Endothelial cell of umbilical vein (primary cell): ENCODE results near the gene RGS11. TPM values are rescaled to one million over a fixed set of nuclear protein-coding genes. Genes with fewer than 3 reads are reported as not detected.

Source experiments
- BruUV-seq: library from RNA; stranded (reverse); fragments of 400-500 nt; replicated peaks from 2 replicates; lab custom pipeline; 2021; lab: Mats Ljungman, UMichigan
- CTCF ChIA-PET: fragments of 300-600, 350-600 bp; sonication (Branson Sonifier 250); formaldehyde crosslinking; loops from one replicate; lab custom pipeline; 2021; ENCODE audit warnings: antibody characterized with exemption, inconsistent platforms; lab: Charles Lee
- POLR2A ChIA-PET: fragments of 300-600, 350-600 bp; sonication (Branson Sonifier 250); formaldehyde crosslinking; loops from one replicate; lab custom pipeline; 2021; ENCODE audit warnings: antibody characterized with exemption, inconsistent platforms; lab: Charles Lee
- DNase-seq: peaks from one replicate; pipeline ENCODE4 v3.0.0-alpha.2; 2011; ENCODE audit warnings: low read depth, low spot score
- FAIRE-seq: peaks from 2 replicates; lab custom pipeline; 2011; peaks lifted over from hg19 to GRCh38; lab: Jason Lieb, UNC
- H2AFZ ChIP-seq: 2 replicates; pipeline ENCODE4 v1.6.0; 2012; ENCODE audit warnings: low read depth, low read length, control low read depth, inconsistent platforms
- H3K27ac ChIP-seq: 2 replicates; pipeline ENCODE4 v1.5.1; 2011; ENCODE audit warnings: low read depth, mild to moderate bottlenecking, control low read depth, low read length, moderate library complexity; ENCODE audit not compliant: insufficient read depth
- H3K27me3 ChIP-seq, 2 experiments: 2 replicates each; pipeline versions ENCODE4 v1.6.0 to v1.6.1; 2011; ENCODE audit warnings: low read length in 2 of 2, mixed read lengths in 1 of 2; ENCODE audit not compliant: control insufficient read depth in 2 of 2, insufficient read depth in 2 of 2
- H3K36me3 ChIP-seq, 2 experiments: 2 replicates in 1 of 2; 3 replicates in 1 of 2; pipeline ENCODE4 v1.5.1; 2011; ENCODE audit warnings: low read length in 2 of 2, mild to moderate bottlenecking in 1 of 2, moderate library complexity in 1 of 2; ENCODE audit not compliant: control insufficient read depth in 2 of 2, insufficient read depth in 2 of 2; ENCODE audit errors: extremely low read depth in 1 of 2
- H3K4me1 ChIP-seq: 3 replicates; pipeline ENCODE4 v1.5.1; 2011; ENCODE audit warnings: mild to moderate bottlenecking, low read length; ENCODE audit not compliant: control insufficient read depth, insufficient read depth; ENCODE audit errors: extremely low read depth
- H3K4me2 ChIP-seq: 2 replicates; pipeline ENCODE4 v1.6.1; 2011; ENCODE audit warnings: low read length, control low read depth, mixed read lengths; ENCODE audit not compliant: insufficient read depth
- H3K4me3 ChIP-seq, 3 experiments: fragments of 200-600 bp in 1 of 3; sonication (generic), shearing (Covaris generic) in 1 of 3; replicated peaks in 1 of 3; 2 replicates each; pipeline ENCODE4 v1.5.1; 2011 to 2016; ENCODE audit warnings: control low read depth in 3 of 3, low read length in 3 of 3, mild to moderate bottlenecking in 2 of 3, inconsistent platforms in 1 of 3, low read depth in 1 of 3, moderate library complexity in 1 of 3; ENCODE audit not compliant: insufficient read depth in 1 of 3
- H3K79me2 ChIP-seq: 2 replicates; pipeline ENCODE4 v1.6.0; 2012; ENCODE audit warnings: low read length, inconsistent platforms; ENCODE audit not compliant: control insufficient read depth, insufficient read depth
- H3K9ac ChIP-seq: replicated peaks from 2 replicates; pipeline ENCODE3; 2011; ENCODE audit warnings: low read length, control low read depth; ENCODE audit not compliant: insufficient read depth; ENCODE audit errors: extremely low read depth
- H3K9me1 ChIP-seq: replicated peaks from 3 replicates; pipeline ENCODE4 v1.6.0; 2011; ENCODE audit warnings: mild to moderate bottlenecking, low read length; ENCODE audit not compliant: control insufficient read depth, insufficient read depth; ENCODE audit errors: extremely low read depth
- H3K9me3 ChIP-seq: replicated peaks from 2 replicates; pipeline ENCODE4 v1.5.1; 2012; ENCODE audit warnings: low read length, inconsistent platforms; ENCODE audit not compliant: control insufficient read depth, insufficient read depth
- H4K20me1 ChIP-seq: replicated peaks from 2 replicates; pipeline ENCODE3; 2011; ENCODE audit warnings: mild to moderate bottlenecking, low read length; ENCODE audit not compliant: control insufficient read depth, insufficient read depth; ENCODE audit errors: extremely low read depth
- MYC ChIP-seq: IDR thresholded peaks from one replicate; pipeline ENCODE4 v1.6.1; 2011; ENCODE audit warnings: mild to moderate bottlenecking, low read depth, low read length
- POLR2AphosphoS5 ChIP-seq: IDR thresholded peaks from 2 replicates; pipeline ENCODE4 v1.6.1; 2012; ENCODE audit warnings: low read depth, mild to moderate bottlenecking, control low read depth, low read length, moderate library complexity; ENCODE audit not compliant: insufficient read depth
- dilution Hi-C: fragments of 300-500 bp; cut with MboI; formaldehyde crosslinking; loops from one replicate; pipeline ENCODE4 v1.15.0; 2019; ENCODE audit warnings: low sequenced_read_pairs; ENCODE audit not compliant: extremely low pct_ligation_motif_present
- intact Hi-C: fragments of 100-400 bp; cut with micrococcal nuclease; formaldehyde crosslinking; loops from one replicate; pipeline ENCODE4 v1.10.0; 2022
- polyA plus RNA-seq, 4 experiments: library from polyadenylated mRNA; depleted of rRNA in 3 of 4; stranded (reverse) in 3 of 4; unstranded in 1 of 4; fragments of >200 nt; gene quantifications; 2 replicates each; pipeline versions ENCODE4 v1.2.1 to v1.2.3, GENCODE V29; 2011 to 2012; ENCODE audit warnings: missing spikeins in 1 of 4
- total RNA-seq: library from RNA; stranded (reverse); gene quantifications from 2 replicates; pipeline ENCODE4 v1.2.3, GENCODE V29; 2021
- TF ChIP-seq, protein P1 (sequence below), 2 donors: IDR thresholded peaks; 1 replicate in 1 of 2; 2 replicates in 1 of 2; pipeline ENCODE4 v1.5.1; 2011; ENCODE audit warnings: low read length in 2 of 2, mild to moderate bottlenecking in 2 of 2, moderate library complexity in 2 of 2, control low read depth in 1 of 2, inconsistent platforms in 1 of 2, low read depth in 1 of 2; ENCODE audit not compliant: insufficient read depth in 1 of 2; ENCODE audit errors: extremely low read depth in 1 of 2
- TF ChIP-seq, protein P2 (sequence below): IDR thresholded peaks from 2 replicates; pipeline ENCODE4 v1.6.1; 2011; ENCODE audit not compliant: insufficient read depth, insufficient read length

RGS11 gene
- total and polyA plus RNA-seq, 2 donors (not counting 3 experiments of a cell fraction or from before 2014, with no cell fraction given): 3.0 to 4.9 TPM

DNA sequence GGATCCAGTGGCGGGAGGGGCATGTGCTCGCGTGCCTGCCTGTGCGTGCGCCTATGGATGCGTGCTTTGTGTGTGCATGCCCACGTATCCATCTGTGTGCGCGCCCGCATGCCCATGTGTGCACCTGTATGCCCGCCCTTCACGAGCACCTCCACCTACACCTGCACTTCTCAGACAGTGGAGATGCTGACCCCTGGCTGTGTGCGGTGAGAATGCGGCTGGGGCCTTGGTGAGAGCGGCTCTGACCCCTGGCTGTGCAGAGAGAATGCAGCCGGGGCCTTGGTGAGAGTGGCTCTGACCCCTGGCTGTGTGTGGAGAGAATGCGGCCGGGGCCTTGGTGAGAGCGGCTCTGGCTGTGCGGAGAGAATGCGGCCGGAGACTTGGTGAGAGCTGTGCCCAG, 42.9 kb upstream of the RGS11 start:
- no peaks in the 10 kb centered on the region for H3K9me3 ChIP-seq
- no peak overlapping the region for H3K9ac ChIP-seq
- intact Hi-C loops (no loop called here), dilution Hi-C loops (no loop called here)
- no peaks in the 10 kb centered on the region for H3K4me1 ChIP-seq
- no TSS peak for BruUV-seq
- no peaks in the 10 kb centered on the region for H3K27me3 ChIP-seq
- TF ChIP-seq POLR2AphosphoS5: no peak
- TF ChIP-seq, protein P1, sequence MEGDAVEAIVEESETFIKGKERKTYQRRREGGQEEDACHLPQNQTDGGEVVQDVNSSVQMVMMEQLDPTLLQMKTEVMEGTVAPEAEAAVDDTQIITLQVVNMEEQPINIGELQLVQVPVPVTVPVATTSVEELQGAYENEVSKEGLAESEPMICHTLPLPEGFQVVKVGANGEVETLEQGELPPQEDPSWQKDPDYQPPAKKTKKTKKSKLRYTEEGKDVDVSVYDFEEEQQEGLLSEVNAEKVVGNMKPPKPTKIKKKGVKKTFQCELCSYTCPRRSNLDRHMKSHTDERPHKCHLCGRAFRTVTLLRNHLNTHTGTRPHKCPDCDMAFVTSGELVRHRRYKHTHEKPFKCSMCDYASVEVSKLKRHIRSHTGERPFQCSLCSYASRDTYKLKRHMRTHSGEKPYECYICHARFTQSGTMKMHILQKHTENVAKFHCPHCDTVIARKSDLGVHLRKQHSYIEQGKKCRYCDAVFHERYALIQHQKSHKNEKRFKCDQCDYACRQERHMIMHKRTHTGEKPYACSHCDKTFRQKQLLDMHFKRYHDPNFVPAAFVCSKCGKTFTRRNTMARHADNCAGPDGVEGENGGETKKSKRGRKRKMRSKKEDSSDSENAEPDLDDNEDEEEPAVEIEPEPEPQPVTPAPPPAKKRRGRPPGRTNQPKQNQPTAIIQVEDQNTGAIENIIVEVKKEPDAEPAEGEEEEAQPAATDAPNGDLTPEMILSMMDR (IDR thresholded peaks at IDR 0.05; ENCODE audit: extremely low read depth in 1 of 2, insufficient read depth in 1 of 2, low read depth in 1 of 2, low read length in 2 of 2): peak in 1 of 2 donors; percentile 5
- no peaks in the 10 kb centered on the region for H4K20me1 ChIP-seq
- H3K27ac ChIP-seq: no peak overlapping the region
- H2AFZ ChIP-seq: no peak overlapping the region
- CTCF ChIA-PET: no interaction called here
- POLR2A ChIA-PET: no interaction called here
- H3K36me3 ChIP-seq: peaks cover 0 to 10% of the 10 kb centered on the region in 2 experiments
- FAIRE-seq (no peak), DNase-seq (no peak)
- no peak overlapping the region for H3K4me3 ChIP-seq
- H3K4me2 ChIP-seq: no peak overlapping the region
- H3K9me1 ChIP-seq: no peaks in the 10 kb centered on the region
- peaks cover 56% of the 10 kb centered on the region for H3K79me2 ChIP-seq

DNA sequence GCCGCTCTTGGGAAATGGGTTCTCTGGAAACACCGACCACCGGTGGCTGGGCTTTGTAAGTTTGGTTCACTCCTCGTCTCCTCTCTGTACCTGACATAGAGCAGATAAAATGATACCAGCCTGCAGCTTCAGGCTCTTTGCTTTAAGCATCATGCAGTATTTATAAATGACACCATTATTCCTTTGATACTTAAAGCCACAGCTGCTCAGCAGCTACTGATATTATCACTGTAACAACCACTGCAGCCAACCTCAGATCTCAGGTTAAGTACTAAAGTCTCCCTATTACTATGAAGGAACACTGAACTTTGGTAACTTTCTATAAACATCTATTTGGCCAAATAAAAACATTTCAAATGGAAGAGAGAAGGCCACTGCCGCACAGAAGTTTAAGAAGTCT, 41.8 kb upstream of the RGS11 start:
- Histone ChIP-seq H3K79me2 (peaks cover 52% of the 10 kb centered on the region), H3K9me3 (no peaks in the 10 kb centered on the region), H3K4me3 (no peak overlapping the region), H3K27me3 (no peaks in the 10 kb centered on the region), H3K4me2 (no peak overlapping the region), H2AFZ (no peak overlapping the region), H3K9me1 (no peaks in the 10 kb centered on the region), H3K4me1 (no peaks in the 10 kb centered on the region), H4K20me1 (no peaks in the 10 kb centered on the region), H3K9ac (no peak overlapping the region), H3K27ac (no peak overlapping the region), H3K36me3 (peaks cover 2 to 19% of the 10 kb centered on the region in 2 experiments)
- FAIRE-seq (no peak), DNase-seq (no peak)
- intact Hi-C loops (no loop called here), dilution Hi-C loops (no loop called here)
- TF ChIP-seq, protein P2, sequence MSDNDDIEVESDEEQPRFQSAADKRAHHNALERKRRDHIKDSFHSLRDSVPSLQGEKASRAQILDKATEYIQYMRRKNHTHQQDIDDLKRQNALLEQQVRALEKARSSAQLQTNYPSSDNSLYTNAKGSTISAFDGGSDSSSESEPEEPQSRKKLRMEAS: no peak
- TF ChIP-seq MYC: no peak
- ChIA-PET CTCF (no interaction called here), POLR2A (no interaction called here)
- no TSS peak for BruUV-seq
